Measurements from ENCODE around the gene GPBP1. TPM values are rescaled to one million over a fixed set of nuclear protein-coding genes. Genes with fewer than 3 reads are reported as not detected.

GPBP1 gene
- total and polyA plus RNA-seq, 2 of the 4 experiments (the other 2 are of a cell fraction), result 24.3 to 29.2 TPM

GRCh38 chr5:57307516-57307915 is 133.7 kb downstream of the GPBP1 start:
- Histone ChIP-seq H4K20me1 (ENCODE audit: insufficient read depth, low read length) (no peaks in the 10 kb centered on the region), H4K5ac (ENCODE audit: low read depth, low read length) (no peak overlapping the region), H3K18ac (ENCODE audit: low read depth, low read length) (no peak overlapping the region), H2BK5ac (ENCODE audit: low read depth, low read length, poor library complexity, severe bottlenecking) (no peak overlapping the region), H2BK20ac (ENCODE audit: low read depth, low read length) (no peak overlapping the region), H3K79me1 (ENCODE audit: low read depth in 1 of 2, low read length in 2 of 2) (no peaks in the 10 kb centered on the region), H3K56ac (ENCODE audit: extremely low read depth, insufficient read depth, low read length) (no peak overlapping the region), H2BK120ac (ENCODE audit: low read depth, low read length) (no peak overlapping the region), H2BK15ac (ENCODE audit: low read depth, low read length) (no peak overlapping the region), H3K4me2 (ENCODE audit: low read depth, low read length) (no peak overlapping the region), H3K27ac (ENCODE audit: insufficient read depth, low read length) (no peak overlapping the region), H3K9ac (ENCODE audit: low read depth, low read length) (no peak overlapping the region), H3K4ac (ENCODE audit: low read depth, low read length) (no peak overlapping the region), H3K9me3 (ENCODE audit: control insufficient read depth, insufficient read depth, low read length) (peaks cover 17% of the 10 kb centered on the region), H3K27me3 (ENCODE audit: control insufficient read depth, insufficient read depth, low read length) (no peaks in the 10 kb centered on the region), H3K4me1 (ENCODE audit: control insufficient read depth, insufficient read depth, low read length) (peaks cover 20% of the 10 kb centered on the region), H2AK5ac (ENCODE audit: low read depth, low read length) (peak overlapping the region; percentile 35; the same call in 1 of the 2 replicates), H4K91ac (ENCODE audit: insufficient read depth, low read depth, low read length) (no peak overlapping the region), H3K9me1 (ENCODE audit: insufficient read depth, low read length) (peaks cover 8% of the 10 kb centered on the region; the same call in 1 of the 2 replicates), H3K4me3 (ENCODE audit: insufficient read depth, low read depth, low read length) (no peak overlapping the region), H3K23ac (ENCODE audit: low read depth, low read length) (no peak overlapping the region), H3K14ac (replicated peaks; ENCODE audit: low read depth, low read length) (no peak overlapping the region), H3K36me3 (ENCODE audit: control insufficient read depth, insufficient read depth, low read length) (no peaks in the 10 kb centered on the region), H2AFZ (replicated peaks; ENCODE audit: low read length, poor library complexity) (no peak overlapping the region), H4K8ac (ENCODE audit: low read depth in 2 of 2, low read length in 2 of 2) (no peak overlapping the region), H2AK9ac (replicated peaks; ENCODE audit: low read depth, low read length, poor library complexity) (no peak overlapping the region)
- ChIA-PET CTCF (no interaction called here), POLR2A (ENCODE audit: unreplicated experiment) (no interaction called here)
- no CpG with 5 or more reads among the region's 2 CpGs for WGBS, 2 experiments (ENCODE audit: extremely low coverage in 2 of 2, insufficient read length in 1 of 2)
- DNase-seq (no peak), ATAC-seq (ENCODE audit: low read depth) (no peak)
- dilution Hi-C loops (cut with HindIII; ENCODE audit: low sequenced_read_pairs, unreplicated experiment) (no loop called here), intact Hi-C loops (cut with micrococcal nuclease) (no loop called here), in situ Hi-C loops (cut with MboI; ENCODE audit: low sequenced_read_pairs) (no loop called here)
- no peak for TF ChIP-seq BHLHE40 (IDR thresholded peaks at IDR 0.05; ENCODE audit: low read depth, low read length)
- TF ChIP-seq USF2 (IDR thresholded peaks at IDR 0.05; ENCODE audit: low read depth, low read length), result no peak
- TF ChIP-seq POLR2A (IDR thresholded peaks at IDR 0.05; ENCODE audit: low read depth, low read length), result no peak
- TF ChIP-seq CHD1 (IDR thresholded peaks at IDR 0.05; ENCODE audit: low read depth, low read length), result no peak
- TF ChIP-seq RFX5 (IDR thresholded peaks at IDR 0.05; ENCODE audit: low read depth, low read length), result no peak
- no peak for TF ChIP-seq RCOR1 (IDR thresholded peaks at IDR 0.05; ENCODE audit: insufficient replicate concordance, low read length)
- TF ChIP-seq NFE2L2 (IDR thresholded peaks at IDR 0.05; ENCODE audit: low read depth, low read length), result no peak
- TF ChIP-seq SMC3 (IDR thresholded peaks at IDR 0.05; ENCODE audit: low read depth, low read length), result no peak
- no peak for TF ChIP-seq ELK1 (IDR thresholded peaks at IDR 0.05; ENCODE audit: borderline replicate concordance, low read depth, low read length)
- no peak for TF ChIP-seq MAFK (IDR thresholded peaks at IDR 0.05; ENCODE audit: low read depth, low read length)
- TF ChIP-seq MXI1 (IDR thresholded peaks at IDR 0.05; ENCODE audit: borderline replicate concordance, low read depth, low read length), result no peak
- no peak for TF ChIP-seq MAZ (IDR thresholded peaks at IDR 0.05; ENCODE audit: borderline replicate concordance, low read depth, low read length)
- no peak for TF ChIP-seq CTCF (conservative IDR thresholded peaks at IDR 0.05; ENCODE audit: low read depth, low read length)
- BruUV-seq (replicated peaks), result no TSS peak
